Measurements from ENCODE around the gene OR5AN1. TPM values are rescaled to one million over a fixed set of nuclear protein-coding genes. Genes with fewer than 3 reads are reported as not detected.
"Not testable (repeated sequence)": the region's sequence is repeated elsewhere in the genome, so short reads cannot be mapped to it uniquely, and the experiment has no call there.

The OR5AN1 gene
- not detected in 2 replicates for total RNA-seq (2014; rRNA removed; shearing (Covaris generic); ENCODE audit: low replicate concordance)

GRCh38 chr11:59358595-59358994 is at the start of gene OR5AN1:
Gene OR5AN1 (plus strand): TSS chr11:59358895. CDS start chr11:59364459, 5,564 bp downstream.
- DNase-seq (ENCODE audit: low read depth), result no peak
- in situ Hi-C loops (cut with HindIII; ENCODE audit: low pct_unique_long_range_greater_than_20kb, low sequenced_read_pairs), result no loop called here

- DNase-seq (ENCODE audit: low read depth), result no peak
- in situ Hi-C loops (cut with HindIII; ENCODE audit: low pct_unique_long_range_greater_than_20kb, low sequenced_read_pairs), result no loop called here
These were observed 23.7 kb upstream of the OR5AN1 start for GRCh38 chr11:59335001-59335400.

DNA sequence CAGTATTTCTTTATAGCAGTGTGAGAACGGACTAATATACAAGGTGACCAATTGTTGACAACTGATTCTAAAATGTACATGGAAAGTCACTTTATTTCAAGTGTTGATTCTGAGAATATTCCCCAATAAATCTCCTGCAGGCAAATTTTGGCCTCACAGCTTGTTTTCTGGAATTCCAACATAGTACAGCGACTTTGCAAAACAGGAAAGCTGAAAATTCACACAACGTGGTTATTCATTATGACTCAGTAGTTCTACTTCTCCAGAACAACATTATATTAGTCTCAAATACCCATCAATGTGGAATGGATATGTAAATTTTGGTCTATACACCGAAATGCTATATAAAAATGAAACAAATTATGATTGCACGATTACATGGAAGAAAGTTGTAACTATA is 22.5 kb upstream of the OR5AN1 start:
- no peak for DNase-seq (ENCODE audit: low read depth)
- in situ Hi-C loops (cut with HindIII; ENCODE audit: low pct_unique_long_range_greater_than_20kb, low sequenced_read_pairs), result no loop called here

DNA sequence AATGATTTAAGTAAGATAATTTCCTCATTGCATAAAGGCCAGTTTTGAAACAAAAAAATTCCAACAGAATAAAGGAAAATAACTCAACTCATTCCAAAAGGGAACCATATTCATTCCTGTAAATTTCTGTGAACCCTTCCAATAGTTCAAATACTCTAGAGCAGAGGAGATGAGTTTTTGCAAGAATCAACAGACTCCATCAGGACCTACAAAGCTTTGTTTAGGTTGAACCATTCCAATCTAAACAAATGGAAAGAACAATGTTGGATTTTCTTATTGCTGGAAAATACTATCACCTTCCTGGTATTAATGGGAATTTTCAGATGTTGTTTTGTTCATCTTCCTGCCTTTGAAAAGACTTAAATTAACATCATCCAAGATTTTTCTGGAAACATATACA is 21.8 kb upstream of the OR5AN1 start:
- in situ Hi-C loops (cut with HindIII; ENCODE audit: low pct_unique_long_range_greater_than_20kb, low sequenced_read_pairs), result no loop called here
- DNase-seq (ENCODE audit: low read depth), result no peak

DNA sequence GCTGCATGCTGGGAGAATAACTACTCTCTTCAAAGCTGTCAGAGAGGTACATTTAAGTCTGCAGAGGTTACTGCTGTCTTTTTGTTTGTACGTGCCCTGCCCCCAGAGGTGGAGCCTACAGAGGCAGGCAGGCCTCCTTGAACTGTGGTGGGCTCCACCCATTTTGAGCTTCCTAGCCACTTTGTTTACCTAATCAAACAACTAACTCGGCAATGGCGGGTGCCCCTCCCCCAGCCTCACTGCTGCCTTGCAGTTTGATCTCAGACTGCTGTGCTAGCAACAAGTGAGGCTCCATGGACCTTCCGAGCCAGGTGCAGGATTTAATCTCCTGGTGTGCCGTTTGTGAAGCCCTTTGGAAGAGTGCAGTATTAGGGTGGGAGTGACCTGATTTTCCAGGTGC is 9.0 kb upstream of the OR5AN1 start:
- in situ Hi-C loops (cut with HindIII; ENCODE audit: low pct_unique_long_range_greater_than_20kb, low sequenced_read_pairs); DNase-seq (ENCODE audit: low read depth): not testable (repeated sequence)

- in situ Hi-C loops (cut with HindIII; ENCODE audit: low pct_unique_long_range_greater_than_20kb, low sequenced_read_pairs), result no loop called here
These were observed 3.5 kb upstream of the OR5AN1 start for GRCh38 chr11:59355226-59355625.

GRCh38 chr11:59356561-59356960 is 2.1 kb upstream of the OR5AN1 start:
- in situ Hi-C loops (cut with HindIII; ENCODE audit: low pct_unique_long_range_greater_than_20kb, low sequenced_read_pairs), result no loop called here
- no peak for DNase-seq (ENCODE audit: low read depth)

More at GRCh38 chr11:59355226-59355625, 3.5 kb upstream of the OR5AN1 start:
- no peak for DNase-seq (ENCODE audit: low read depth)

GRCh38 chr11:59358020-59358419 is 675 bp upstream of the OR5AN1 start:
- in situ Hi-C loops (cut with HindIII; ENCODE audit: low pct_unique_long_range_greater_than_20kb, low sequenced_read_pairs), result no loop called here
- no peak for DNase-seq (ENCODE audit: low read depth)

- no peak for DNase-seq (ENCODE audit: low read depth)
- in situ Hi-C loops (cut with HindIII; ENCODE audit: low pct_unique_long_range_greater_than_20kb, low sequenced_read_pairs), result no loop called here
These were observed 6.7 kb downstream of the OR5AN1 start for GRCh38 chr11:59365232-59366018.

DNA sequence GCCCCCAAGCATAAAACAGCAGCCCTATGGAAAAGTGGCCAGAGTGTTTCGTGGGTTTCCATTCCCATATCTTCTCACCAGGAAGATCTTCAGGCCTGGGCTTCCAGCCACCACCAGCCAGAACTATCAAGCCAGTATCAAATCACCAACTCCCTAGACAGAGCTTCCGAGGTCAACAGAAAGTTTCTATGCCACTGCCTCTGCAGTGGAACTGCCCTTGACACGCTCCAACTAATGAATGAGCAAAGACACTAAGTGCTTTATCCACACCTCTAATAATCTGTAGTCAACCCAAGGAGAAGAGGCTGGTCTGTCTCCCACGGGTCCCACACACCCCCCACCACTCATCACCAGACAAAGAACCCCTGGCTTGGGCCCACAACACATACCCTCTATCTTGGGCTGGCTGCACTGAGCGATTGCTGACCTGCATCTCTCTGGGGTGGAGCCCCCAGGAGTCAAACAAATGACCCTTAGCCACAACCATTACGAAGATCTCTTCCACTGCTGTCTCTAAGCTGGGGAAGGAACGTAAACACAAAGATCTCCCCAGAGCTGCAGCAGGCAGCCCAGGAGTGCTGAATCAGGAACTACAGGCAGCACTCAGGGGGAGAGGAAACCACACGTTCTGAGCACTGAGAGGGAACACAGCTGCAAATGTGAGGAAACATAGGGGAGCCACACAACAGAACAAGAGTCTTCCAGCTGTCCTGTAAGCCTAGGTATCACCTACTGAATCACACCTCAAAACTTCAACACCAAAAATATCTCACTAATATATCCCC is 9.7 kb downstream of the OR5AN1 start:
- no peak for DNase-seq (ENCODE audit: low read depth)
- in situ Hi-C loops (cut with HindIII; ENCODE audit: low pct_unique_long_range_greater_than_20kb, low sequenced_read_pairs), result no loop called here

- in situ Hi-C loops (cut with HindIII; ENCODE audit: low pct_unique_long_range_greater_than_20kb, low sequenced_read_pairs); DNase-seq (ENCODE audit: low read depth): not testable (repeated sequence)
These were observed 13.6 kb downstream of the OR5AN1 start for GRCh38 chr11:59372324-59372723.

GRCh38 chr11:59380263-59381059 is 21.8 kb downstream of the OR5AN1 start:
- in situ Hi-C loops (cut with HindIII; ENCODE audit: low pct_unique_long_range_greater_than_20kb, low sequenced_read_pairs), result no loop called here
- DNase-seq (ENCODE audit: low read depth), result no peak

GRCh38 chr11:59394186-59394585 is 35.5 kb downstream of the OR5AN1 start:
- in situ Hi-C loops (cut with HindIII; ENCODE audit: low pct_unique_long_range_greater_than_20kb, low sequenced_read_pairs), result no loop called here
- no peak for DNase-seq (ENCODE audit: low read depth)

GRCh38 chr11:59400461-59401261 is 42.0 kb downstream of the OR5AN1 start:
- in situ Hi-C loops (cut with HindIII; ENCODE audit: low pct_unique_long_range_greater_than_20kb, low sequenced_read_pairs), result no loop called here
- DNase-seq (ENCODE audit: low read depth), result no peak

GRCh38 chr11:59401262-59401552 is 42.5 kb downstream of the OR5AN1 start:
- DNase-seq (ENCODE audit: low read depth), result no peak
- in situ Hi-C loops (cut with HindIII; ENCODE audit: low pct_unique_long_range_greater_than_20kb, low sequenced_read_pairs), result no loop called here

- in situ Hi-C loops (cut with HindIII; ENCODE audit: low pct_unique_long_range_greater_than_20kb, low sequenced_read_pairs), result no loop called here
- DNase-seq (ENCODE audit: low read depth), result peak; percentile 1
These were observed 44.9 kb downstream of the OR5AN1 start for GRCh38 chr11:59403546-59403945.

GRCh38 chr11:59413646-59414045 is 55.0 kb downstream of the OR5AN1 start:
- in situ Hi-C loops (cut with HindIII; ENCODE audit: low pct_unique_long_range_greater_than_20kb, low sequenced_read_pairs), result no loop called here
- no peak for DNase-seq (ENCODE audit: low read depth)

DNA sequence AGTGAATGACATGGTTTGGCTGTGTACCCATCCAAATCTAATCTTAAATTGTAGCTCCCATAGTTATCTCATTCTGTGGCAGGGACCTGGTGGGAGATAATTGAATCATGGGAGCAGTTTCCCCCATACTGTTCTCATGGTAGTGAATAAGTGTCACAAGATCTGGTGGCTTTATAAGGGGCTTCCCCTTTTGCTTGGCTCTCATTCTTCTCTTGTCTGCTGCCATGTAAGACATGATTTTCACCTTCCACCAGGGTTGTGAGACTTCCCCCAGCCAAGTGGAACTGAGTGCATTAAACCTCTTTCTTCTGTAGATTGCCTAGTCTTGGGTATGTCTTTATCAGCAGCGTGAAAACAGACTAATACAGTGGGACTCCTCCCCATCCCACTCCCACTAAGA is 56.4 kb downstream of the OR5AN1 start:
- in situ Hi-C loops (cut with HindIII; ENCODE audit: low pct_unique_long_range_greater_than_20kb, low sequenced_read_pairs), result no loop called here

More for the DNA sequence above, 56.4 kb downstream of the OR5AN1 start:
- DNase-seq (ENCODE audit: low read depth), result no peak

Measured in Caki2 (cell line).